Suprapubic skin (tissue), 4 donors: ENCODE data around the gene PLA2G2F. TPM values are rescaled to one million over a fixed set of nuclear protein-coding genes. Genes with fewer than 3 reads are reported as not detected.

Experiments
- DNase-seq, 2 donors: peaks; one replicate each; pipeline ENCODE4 v3.0.0-alpha.2; 2019; ENCODE audit warnings: low spot score in 2 of 2
- H3K27ac ChIP-seq: fragments of 200-600 bp; sonication (generic); one replicate; pipeline ENCODE4 v1.5.1; 2019
- H3K27me3 ChIP-seq: fragments of 200-600 bp; sonication (generic); one replicate; pipeline ENCODE4 v1.5.1; 2019
- H3K36me3 ChIP-seq: fragments of 200-600 bp; sonication (generic); one replicate; pipeline ENCODE4 v1.5.1; 2019
- H3K4me1 ChIP-seq: fragments of 200-600 bp; sonication (generic); one replicate; pipeline ENCODE4 v1.5.1; 2019
- H3K4me3 ChIP-seq: fragments of 200-600 bp; sonication (generic); one replicate; pipeline ENCODE4 v1.5.1; 2019; ENCODE audit warnings: mild to moderate bottlenecking
- H3K9me3 ChIP-seq: fragments of 200-600 bp; sonication (generic); one replicate; pipeline ENCODE4 v1.5.1; 2019
- CTCF ChIP-seq, 2 donors: fragments of 200-600 bp in 1 of 2; fragments of 450-650 bp in 1 of 2; sonication (generic) in 1 of 2; IDR thresholded peaks; one replicate each; pipeline ENCODE4 v1.5.1; 2016 to 2019; ENCODE audit warnings: antibody characterized with exemption in 2 of 2, mild to moderate bottlenecking in 1 of 2, moderate library complexity in 1 of 2
- EP300 ChIP-seq: sonication (generic); formaldehyde crosslinking; IDR thresholded peaks from one replicate; pipeline ENCODE4 v1.6.1; 2017; ENCODE audit warnings: antibody characterized with exemption
- POLR2A ChIP-seq, 2 donors: fragments of 450-650 bp; IDR thresholded peaks; one replicate each; pipeline ENCODE4 v1.6.1; 2017; ENCODE audit warnings: antibody characterized with exemption in 2 of 2, mild to moderate bottlenecking in 2 of 2, moderate library complexity in 2 of 2
- POLR2AphosphoS5 ChIP-seq, 3 donors: sonication (generic); formaldehyde crosslinking; IDR thresholded peaks; one replicate each; pipeline ENCODE4 v1.6.1; 2017; ENCODE audit warnings: antibody characterized with exemption in 3 of 3
- WGBS: methylation state at CpG from one replicate; pipeline ENCODE4 v1.1.5; 2018; 5-methylcytosine and 5-hydroxymethylcytosine counted together
- total RNA-seq, 4 donors: library from RNA; depleted of rRNA; stranded (reverse); fragments of >200 nt; gene quantifications; one replicate each; pipeline ENCODE4 v1.1.0, GENCODE V29; 2016

The PLA2G2F gene
- total RNA-seq, 4 donors from 2014 or later: 11.9 to 33.8 (median 16.7) TPM

GRCh38 chr1:20143734-20144565 is 4.8 kb downstream of the PLA2G2F start:
- Histone ChIP-seq H3K9me3 (no peaks in the 10 kb centered on the region), H3K36me3 (no peaks in the 10 kb centered on the region), H3K4me3 (no peak overlapping the region), H3K27me3 (no peaks in the 10 kb centered on the region), H3K4me1 (peaks cover 7% of the 10 kb centered on the region), H3K27ac (no peak overlapping the region)
- no peak for TF ChIP-seq POLR2A (IDR thresholded peaks at IDR 0.05)
- TF ChIP-seq CTCF (IDR thresholded peaks at IDR 0.05): no peak
- TF ChIP-seq POLR2AphosphoS5 (IDR thresholded peaks at IDR 0.05): no peak
- TF ChIP-seq EP300: no peak
- peak in 1 of 2 donors; percentile 53 for DNase-seq
- WGBS: 81% methylated on average over 10 of the region's 13 CpGs

- Histone ChIP-seq H3K4me1 (peaks cover 21% of the 10 kb centered on the region), H3K4me3 (no peak overlapping the region), H3K27ac (no peak overlapping the region), H3K36me3 (no peaks in the 10 kb centered on the region), H3K27me3 (no peaks in the 10 kb centered on the region), H3K9me3 (no peaks in the 10 kb centered on the region)
- WGBS: no CpG with 5 or more reads among the region's 13 CpGs
- TF ChIP-seq EP300 (no peak), POLR2AphosphoS5 (IDR thresholded peaks at IDR 0.05) (no peak), POLR2A (IDR thresholded peaks at IDR 0.05) (no peak), CTCF (IDR thresholded peaks at IDR 0.05) (no peak)
- DNase-seq: peak in 1 of 2 donors; percentile 59
These were observed 8.9 kb downstream of the PLA2G2F start for GRCh38 chr1:20147846-20148570.

DNA sequence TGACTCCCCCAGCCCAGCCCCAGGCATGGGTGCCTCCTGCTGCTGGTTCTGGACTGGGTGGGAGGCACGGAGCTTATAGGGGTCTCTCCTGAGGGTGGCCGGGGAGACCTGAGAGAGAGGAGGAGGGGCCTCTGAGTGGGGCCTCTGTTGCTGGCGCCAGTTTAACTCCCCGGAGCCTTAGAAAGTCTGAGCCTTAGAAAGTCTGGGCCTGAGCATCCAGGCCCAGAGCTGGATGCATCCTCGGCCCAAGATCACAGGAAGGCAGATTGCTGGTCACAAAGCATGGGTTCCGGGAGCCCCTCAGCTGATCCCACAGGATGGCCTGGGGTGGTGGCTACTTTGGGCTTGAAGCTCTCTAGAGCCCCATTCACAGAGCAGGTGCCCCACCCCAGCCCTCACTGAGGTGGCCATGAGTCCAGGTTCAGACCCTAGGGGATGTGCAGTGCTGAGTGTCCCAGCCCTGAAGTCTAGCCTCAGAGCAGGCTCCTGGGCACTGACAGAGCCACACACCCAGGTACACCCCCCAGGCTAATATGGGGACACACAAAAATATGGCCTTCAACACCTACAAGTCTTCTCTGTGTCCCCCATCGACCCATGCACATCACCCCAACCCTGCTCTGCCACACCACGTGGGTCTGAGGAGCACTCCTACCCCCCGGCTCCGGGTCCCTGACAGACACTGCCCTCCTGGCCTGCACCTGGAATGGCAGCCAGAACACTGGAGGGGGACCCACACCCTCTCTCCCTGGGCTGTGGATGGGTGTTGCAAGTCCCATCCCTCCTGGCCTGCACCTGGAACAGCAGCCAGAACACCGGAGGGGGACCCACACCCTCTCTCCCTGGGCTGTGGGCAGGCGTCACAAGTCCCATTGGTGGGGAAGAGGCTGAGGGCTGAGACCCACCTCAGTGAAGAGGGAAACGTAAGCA is 9.7 kb downstream of the PLA2G2F start:
- DNase-seq: peak in 1 of 2 donors; percentile 58
- Histone ChIP-seq H3K4me1 (peaks cover 25% of the 10 kb centered on the region), H3K9me3 (no peaks in the 10 kb centered on the region), H3K36me3 (no peaks in the 10 kb centered on the region), H3K27me3 (no peaks in the 10 kb centered on the region), H3K27ac (no peak overlapping the region), H3K4me3 (no peak overlapping the region)
- WGBS: 82% methylated on average over 8 of the region's 13 CpGs
- no peak for TF ChIP-seq POLR2A (IDR thresholded peaks at IDR 0.05)
- TF ChIP-seq CTCF (IDR thresholded peaks at IDR 0.05): no peak
- TF ChIP-seq POLR2AphosphoS5 (IDR thresholded peaks at IDR 0.05): no peak
- TF ChIP-seq EP300: no peak

- peaks cover 29% of the 10 kb centered on the region for H3K4me1 ChIP-seq
- no peak for TF ChIP-seq CTCF (IDR thresholded peaks at IDR 0.05)
- TF ChIP-seq EP300: no peak
- TF ChIP-seq POLR2A (IDR thresholded peaks at IDR 0.05): no peak
- TF ChIP-seq POLR2AphosphoS5 (IDR thresholded peaks at IDR 0.05): no peak
- no peak overlapping the region for H3K27ac ChIP-seq
- no peaks in the 10 kb centered on the region for H3K36me3 ChIP-seq
- H3K27me3 ChIP-seq: no peaks in the 10 kb centered on the region
- peak in 1 of 2 donors; percentile 46 for DNase-seq
- WGBS: 87% methylated on average over 16 of the region's 27 CpGs
- no peaks in the 10 kb centered on the region for H3K9me3 ChIP-seq
- no peak overlapping the region for H3K4me3 ChIP-seq
These were observed 10.6 kb downstream of the PLA2G2F start for GRCh38 chr1:20149601-20150325.
